ENCODE measurements around the gene ZNF367.
"Not testable (repeated sequence)": the region's sequence is repeated elsewhere in the genome, so short reads cannot be mapped to it uniquely, and the experiment has no call there.

Gene ZNF367

GRCh38 chr9:96399325-96399633 is 18.9 kb downstream of the ZNF367 start:
- DNase-seq (ENCODE audit: low spot score) = no peak

- no peak for DNase-seq (ENCODE audit: low spot score)
Observed at GRCh38 chr9:96398582-96399324, 19.4 kb downstream of the ZNF367 start.

GRCh38 chr9:96395964-96396363 is 22.2 kb downstream of the ZNF367 start:
- DNase-seq (ENCODE audit: low spot score) = no peak

GRCh38 chr9:96394832-96395496 is 23.2 kb downstream of the ZNF367 start:
- no peak for DNase-seq (ENCODE audit: low spot score)

- DNase-seq (ENCODE audit: low spot score) = no peak
Observed at GRCh38 chr9:96392263-96392662, 25.9 kb downstream of the ZNF367 start.

- no peak for DNase-seq (ENCODE audit: low spot score)
Observed at GRCh38 chr9:96391021-96391765, 27.0 kb downstream of the ZNF367 start.

GRCh38 chr9:96388144-96388543 is 30.0 kb downstream of the ZNF367 start:
- no peak for DNase-seq (ENCODE audit: low spot score)

GRCh38 chr9:96386157-96386556 is 32.0 kb downstream of the ZNF367 start:
- DNase-seq (ENCODE audit: low spot score) = no peak

GRCh38 chr9:96383165-96383942 is 34.8 kb downstream of the ZNF367 start, which contains the start of gene SLC35D2:
TSS of gene SLC35D2 (minus strand) at chr9:96383711. CDS start at chr9:96383634, 77 bp downstream.
- DNase-seq (ENCODE audit: low spot score) = peak; percentile 63

- peak; percentile 52 for DNase-seq (ENCODE audit: low spot score)
Observed at GRCh38 chr9:96382839-96383164, 35.4 kb downstream of the ZNF367 start.

- no peak for DNase-seq (ENCODE audit: low spot score)
Observed at GRCh38 chr9:96382175-96382574, 36.0 kb downstream of the ZNF367 start.

GRCh38 chr9:96381696-96382095 is 36.5 kb downstream of the ZNF367 start:
- DNase-seq (ENCODE audit: low spot score) = no peak

GRCh38 chr9:96381125-96381524 is 37.0 kb downstream of the ZNF367 start:
- DNase-seq (ENCODE audit: low spot score) = peak; percentile 27

GRCh38 chr9:96379461-96379860 is 38.7 kb downstream of the ZNF367 start:
- peak; percentile 71 for DNase-seq (ENCODE audit: low spot score)

- no peak for DNase-seq (ENCODE audit: low spot score)
Observed at GRCh38 chr9:96378187-96378586, 40.0 kb downstream of the ZNF367 start.

- no peak for DNase-seq (ENCODE audit: low spot score)
Observed at GRCh38 chr9:96376891-96377874, 41.0 kb downstream of the ZNF367 start.

- not testable (repeated sequence) for DNase-seq (ENCODE audit: low spot score)
Observed at GRCh38 chr9:96375507-96375906, 42.7 kb downstream of the ZNF367 start.

- no peak for DNase-seq (ENCODE audit: low spot score)
Observed at GRCh38 chr9:96367943-96368342, 50.2 kb downstream of the ZNF367 start.

GRCh38 chr9:96363175-96363967 is 54.8 kb downstream of the ZNF367 start:
- no peak for DNase-seq (ENCODE audit: low spot score)

- not testable (repeated sequence) for DNase-seq (ENCODE audit: low spot score)
Observed at GRCh38 chr9:96362119-96362518, 56.1 kb downstream of the ZNF367 start.
